Measurements from ENCODE around the gene UBA52. TPM values are rescaled to one million over a fixed set of nuclear protein-coding genes. Genes with fewer than 3 reads are reported as not detected.
"Not testable (repeated sequence)": the region's sequence is repeated elsewhere in the genome, so short reads cannot be mapped to it uniquely, and the experiment has no call there.

The UBA52 gene
- total and polyA plus RNA-seq, 12 donors, result 634 to 1,276 (median 727) TPM

GRCh38 chr19:18538115-18538514 is 33.5 kb upstream of the UBA52 start:
- no peak for TF ChIP-seq CTCF (IDR thresholded peaks at IDR 0.05)
- no peak overlapping the region for H3K27ac ChIP-seq
- DNase-seq (no peak), ATAC-seq (no peak)
- H3K36me3 ChIP-seq, result peaks cover 0 to 85% (median 47%) of the 10 kb centered on the region in 9 donors
- WGBS, 2 donors, result 92% methylated on average over 22 of the region's 22 CpGs
- H3K4me3 ChIP-seq, result no peak overlapping the region
- H3K9me3 ChIP-seq, result no peaks in the 10 kb centered on the region
- H3K4me1 ChIP-seq, result peaks cover 4 to 11% (median 10%) of the 10 kb centered on the region in 9 donors
- H3K27me3 ChIP-seq, result no peaks in the 10 kb centered on the region
- intact Hi-C loops (cut with DNase I), result no loop called here

GRCh38 chr19:18539372-18539771 is 32.3 kb upstream of the UBA52 start:
- 96% methylated on average over 19 of the region's 19 CpGs for WGBS, 2 donors

GRCh38 chr19:18540200-18540599 is 31.5 kb upstream of the UBA52 start:
- WGBS, 2 donors, result 97 to 100% methylated on average over 1 of the region's 1 CpG
- intact Hi-C loops (cut with DNase I); H3K27ac ChIP-seq; ATAC-seq; H3K9me3 ChIP-seq; H3K27me3 ChIP-seq; DNase-seq; H3K4me3 ChIP-seq: not testable (repeated sequence)
- peaks cover 0 to 64% (median 45%) of the 10 kb centered on the region in 9 donors for H3K36me3 ChIP-seq
- peaks cover 8 to 20% (median 16%) of the 10 kb centered on the region in 9 donors for H3K4me1 ChIP-seq

More at GRCh38 chr19:18539372-18539771, 32.3 kb upstream of the UBA52 start:
- ATAC-seq (no peak), DNase-seq (no peak)
- Histone ChIP-seq H3K27me3 (no peaks in the 10 kb centered on the region), H3K27ac (no peak overlapping the region), H3K4me1 (peaks cover 8 to 17% (median 16%) of the 10 kb centered on the region in 9 donors), H3K9me3 (no peaks in the 10 kb centered on the region), H3K36me3 (peaks cover 0 to 72% (median 45%) of the 10 kb centered on the region in 9 donors), H3K4me3 (no peak overlapping the region)
- no peak for TF ChIP-seq CTCF (IDR thresholded peaks at IDR 0.05)
- intact Hi-C loops (cut with DNase I), result no loop called here

DNA sequence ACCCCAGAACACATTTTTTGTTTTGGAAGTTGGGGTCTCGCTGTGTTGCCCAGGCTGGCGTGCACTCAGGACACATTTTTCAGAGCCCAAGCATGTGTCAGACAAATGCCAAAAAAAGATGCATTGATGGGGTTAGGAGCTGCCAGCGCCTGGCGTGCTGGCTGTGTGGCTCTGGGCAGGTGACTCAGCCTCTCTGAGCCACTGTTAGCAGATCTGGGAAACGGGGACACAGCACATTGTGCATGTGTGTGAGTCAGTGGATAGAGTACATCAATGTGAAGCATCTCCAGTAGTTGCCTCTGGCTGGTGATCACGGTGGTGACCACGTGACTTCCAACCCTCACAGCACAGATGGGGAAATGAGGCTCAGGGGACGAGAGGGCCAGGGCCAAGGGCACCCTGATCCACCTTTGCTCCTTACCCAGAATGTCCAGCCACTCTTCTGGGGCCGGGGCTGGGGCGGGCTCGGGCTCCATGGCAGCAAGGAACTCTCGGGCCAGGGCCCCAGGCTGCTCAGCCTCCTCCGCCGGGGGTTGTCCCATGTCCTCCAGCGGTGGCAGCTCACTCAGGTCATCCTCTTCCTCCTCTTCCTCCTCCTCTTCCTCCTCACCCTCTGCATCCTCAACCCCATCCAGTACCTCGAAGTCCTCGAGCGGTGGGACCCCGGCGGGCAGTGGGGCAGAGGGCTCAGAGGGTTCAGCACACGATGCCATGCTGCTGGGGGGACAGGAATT is 30.2 kb upstream of the UBA52 start:
- ATAC-seq (no peak), DNase-seq (no peak)
- peak overlapping the region in 1 of 10 donors; percentile 67 for H3K4me3 ChIP-seq
- H3K27me3 ChIP-seq, result no peaks in the 10 kb centered on the region
- peak overlapping the region in 2 of 10 donors; percentile 93 to 94 for H3K27ac ChIP-seq
- H3K4me1 ChIP-seq, result peaks cover 8 to 20% (median 16%) of the 10 kb centered on the region in 9 donors
- intact Hi-C loops (cut with DNase I), result no loop called here
- no peaks in the 10 kb centered on the region for H3K9me3 ChIP-seq
- WGBS, 2 donors, result 82 to 85% methylated on average over 21 of the region's 21 CpGs
- TF ChIP-seq CTCF (IDR thresholded peaks at IDR 0.05), result no peak
- peaks cover 0 to 52% (median 36%) of the 10 kb centered on the region in 9 donors for H3K36me3 ChIP-seq

All from heart right ventricle (tissue), 16 donors.